MCF 10A (cell line): Measurements from ENCODE around the gene MYRIP. TPM values are rescaled to one million over a fixed set of nuclear protein-coding genes. Genes with fewer than 3 reads are reported as not detected.

Experiments used
- BruUV-seq: library from RNA; stranded (reverse); fragments of 400-500 nt; replicated peaks from 2 replicates; lab custom pipeline; 2021; lab: Mats Ljungman, UMichigan
- CTCF ChIA-PET: fragments of 300-600 bp; sonication (Branson Sonifier 250); formaldehyde crosslinking; extraction: SDS; loops from one replicate; lab custom pipeline; 2021; ENCODE audit warnings: antibody characterized with exemption, inconsistent platforms; lab: Yijun Ruan, JAX
- POLR2A ChIA-PET: fragments of 300-600, 350-650 bp; sonication (Branson Sonifier 250); formaldehyde crosslinking; extraction: SDS; loops from one replicate; lab custom pipeline; 2020; ENCODE audit warnings: antibody characterized with exemption, inconsistent platforms; lab: Yijun Ruan, JAX
- DNase-seq: peaks from one replicate; pipeline ENCODE4 v3.0.0-alpha.2; 2018; ENCODE audit not compliant: unreplicated experiment
- H3K27ac Mint-ChIP-seq: one replicate; pipeline ENCODE4 v1.8.0; 2022; ENCODE audit warnings: mild to moderate bottlenecking, low read depth, mixed read lengths; ENCODE audit not compliant: unreplicated experiment
- H3K27me3 Mint-ChIP-seq: one replicate; pipeline ENCODE4 v1.8.0; 2022; ENCODE audit warnings: mixed read lengths; ENCODE audit not compliant: insufficient read depth, unreplicated experiment
- H3K36me3 Mint-ChIP-seq: one replicate; pipeline ENCODE4 v1.8.0; 2022; ENCODE audit warnings: mild to moderate bottlenecking, moderate library complexity, mixed read lengths; ENCODE audit not compliant: insufficient read depth, unreplicated experiment
- H3K4me1 Mint-ChIP-seq: one replicate; pipeline ENCODE4 v1.8.0; 2022; ENCODE audit warnings: mixed read lengths; ENCODE audit not compliant: insufficient read depth, unreplicated experiment
- H3K4me3 Mint-ChIP-seq: one replicate; pipeline ENCODE4 v1.8.0; 2022; ENCODE audit warnings: mild to moderate bottlenecking, moderate library complexity, mixed read lengths; ENCODE audit not compliant: unreplicated experiment
- H3K9me3 Mint-ChIP-seq: one replicate; pipeline ENCODE4 v1.8.0; 2022; ENCODE audit warnings: mixed read lengths; ENCODE audit not compliant: unreplicated experiment
- CTCF ChIP-seq: fragments of 200-600 bp; IDR thresholded peaks from one replicate; pipeline ENCODE4 v1.8.0; 2022; ENCODE audit warnings: antibody characterized with exemption, mild to moderate bottlenecking; ENCODE audit not compliant: unreplicated experiment
- intact Hi-C: fragments of 100-400 bp; cut with micrococcal nuclease; formaldehyde crosslinking; loops from 2 replicates; pipeline ENCODE4 v1.14.1; 2022
- total RNA-seq: library from RNA; stranded (reverse); gene quantifications from 2 replicates; pipeline ENCODE4 v1.2.3, GENCODE V29; 2022

The MYRIP gene
- total RNA-seq, 1 experiment from 2014 or later = 0.19 TPM

- no peak overlapping the region for H3K4me3 Mint-ChIP-seq
- intact Hi-C loops = no loop called here
- no peak for TF ChIP-seq CTCF
- DNase-seq = no peak
- H3K9me3 Mint-ChIP-seq = no peaks in the 10 kb centered on the region
- no peaks in the 10 kb centered on the region for H3K27me3 Mint-ChIP-seq
- no TSS peak for BruUV-seq
- POLR2A ChIA-PET = no interaction called here
- H3K36me3 Mint-ChIP-seq = no peaks in the 10 kb centered on the region
- CTCF ChIA-PET = no interaction called here
- H3K4me1 Mint-ChIP-seq = no peaks in the 10 kb centered on the region
- no peak overlapping the region for H3K27ac Mint-ChIP-seq
These were observed 24.5 kb upstream of the MYRIP start for GRCh38 chr3:39784922-39785321.

- intact Hi-C loops = no loop called here
- TF ChIP-seq CTCF = no peak
- no peaks in the 10 kb centered on the region for H3K36me3 Mint-ChIP-seq
- DNase-seq = no peak
- no peaks in the 10 kb centered on the region for H3K27me3 Mint-ChIP-seq
- H3K4me1 Mint-ChIP-seq = no peaks in the 10 kb centered on the region
- ChIA-PET POLR2A (interaction anchor here (0.8 kb wide), 1 partner anchor 13 kb away, joined by 3 read pairs; no protein-coding TSS in a partner anchor), CTCF (interaction anchor here (0.5 to 1.1 kb wide), 2 partner anchors 14 to 235 kb away, joined by 3 to 4 read pairs; no protein-coding TSS in a partner anchor)
- H3K4me3 Mint-ChIP-seq = no peak overlapping the region
- H3K27ac Mint-ChIP-seq = no peak overlapping the region
- no peaks in the 10 kb centered on the region for H3K9me3 Mint-ChIP-seq
- BruUV-seq = no TSS peak
These were observed 21.1 kb upstream of the MYRIP start for GRCh38 chr3:39788128-39788883.

DNA sequence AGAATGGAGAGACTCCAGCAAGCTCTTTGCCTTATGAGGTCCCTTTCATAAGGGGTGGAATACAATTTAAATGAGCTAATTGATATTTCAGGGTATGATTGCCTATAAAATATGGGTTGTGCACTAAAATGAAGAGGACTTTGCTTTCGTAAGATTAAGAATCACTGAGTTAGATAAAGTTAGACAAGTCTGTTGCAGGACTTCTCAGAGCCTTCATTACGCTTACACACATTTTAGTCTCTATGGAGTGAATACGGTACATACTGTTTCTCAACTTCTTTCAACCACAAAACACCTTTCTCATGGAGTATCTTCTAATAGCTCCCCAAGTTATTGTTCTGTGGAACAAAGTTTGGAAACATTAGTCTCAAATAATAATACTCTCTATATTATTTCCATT lies 17.8 kb upstream of the MYRIP start:
- intact Hi-C loops = no loop called here
- Mint-ChIP-seq H3K4me1 (no peaks in the 10 kb centered on the region), H3K36me3 (no peaks in the 10 kb centered on the region), H3K9me3 (no peaks in the 10 kb centered on the region), H3K27ac (no peak overlapping the region), H3K27me3 (no peaks in the 10 kb centered on the region), H3K4me3 (no peak overlapping the region)
- CTCF ChIA-PET = no interaction called here
- no TSS peak for BruUV-seq
- no peak for TF ChIP-seq CTCF
- no peak for DNase-seq
- POLR2A ChIA-PET = no interaction called here

- Mint-ChIP-seq H3K4me1 (no peaks in the 10 kb centered on the region), H3K27ac (no peak overlapping the region), H3K27me3 (no peaks in the 10 kb centered on the region), H3K4me3 (no peak overlapping the region), H3K36me3 (no peaks in the 10 kb centered on the region), H3K9me3 (no peaks in the 10 kb centered on the region)
- ChIA-PET POLR2A (no interaction called here), CTCF (interaction anchor here (0.7 to 1.0 kb wide), 2 partner anchors 398 to 1399 kb away, joined by 3 read pairs; no protein-coding TSS in a partner anchor)
- intact Hi-C loops = no loop called here
- TF ChIP-seq CTCF = no peak
- no peak for DNase-seq
- BruUV-seq = no TSS peak
These were observed 14.5 kb upstream of the MYRIP start for GRCh38 chr3:39794880-39795279.
